ENCODE measurements around the gene ULBP2.

- no peak for TF ChIP-seq CTCF (IDR thresholded peaks at IDR 0.05)
- no peak for TF ChIP-seq ZNF121 (CRISPR knock-in tag; IDR thresholded peaks at IDR 0.05)
- TF ChIP-seq, protein P1, sequence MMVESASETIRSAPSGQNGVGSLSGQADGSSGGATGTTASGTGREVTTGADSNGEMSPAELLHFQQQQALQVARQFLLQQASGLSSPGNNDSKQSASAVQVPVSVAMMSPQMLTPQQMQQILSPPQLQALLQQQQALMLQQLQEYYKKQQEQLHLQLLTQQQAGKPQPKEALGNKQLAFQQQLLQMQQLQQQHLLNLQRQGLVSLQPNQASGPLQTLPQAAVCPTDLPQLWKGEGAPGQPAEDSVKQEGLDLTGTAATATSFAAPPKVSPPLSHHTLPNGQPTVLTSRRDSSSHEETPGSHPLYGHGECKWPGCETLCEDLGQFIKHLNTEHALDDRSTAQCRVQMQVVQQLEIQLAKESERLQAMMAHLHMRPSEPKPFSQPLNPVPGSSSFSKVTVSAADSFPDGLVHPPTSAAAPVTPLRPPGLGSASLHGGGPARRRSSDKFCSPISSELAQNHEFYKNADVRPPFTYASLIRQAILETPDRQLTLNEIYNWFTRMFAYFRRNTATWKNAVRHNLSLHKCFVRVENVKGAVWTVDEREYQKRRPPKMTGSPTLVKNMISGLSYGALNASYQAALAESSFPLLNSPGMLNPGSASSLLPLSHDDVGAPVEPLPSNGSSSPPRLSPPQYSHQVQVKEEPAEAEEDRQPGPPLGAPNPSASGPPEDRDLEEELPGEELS (CRISPR knock-in tag; IDR thresholded peaks at IDR 0.05) = no peak
- no peak for TF ChIP-seq NR2C2 (CRISPR knock-in tag; IDR thresholded peaks at IDR 0.05)
These were observed 54.2 kb downstream of the ULBP2 start for GRCh38 chr6:149995971-149996370.

All from WTC11 (cell line).